HS-5 (cell line): Measurements from ENCODE around the gene CHI3L2.
"Not testable (repeated sequence)": the region's sequence is repeated elsewhere in the genome, so short reads cannot be mapped to it uniquely, and the experiment has no call there.

ENCODE experiments used
- DNase-seq: peaks from one replicate; pipeline ENCODE4 v3.0.0-alpha.2; 2012; ENCODE audit warnings: low read depth

Gene CHI3L2

GRCh38 chr1:111202707-111203623, 24.5 kb upstream of the CHI3L2 start:
- no peak for DNase-seq

GRCh38 chr1:111203681-111204200, 23.8 kb upstream of the CHI3L2 start:
- no peak for DNase-seq

GRCh38 chr1:111204201-111204982, 23.1 kb upstream of the CHI3L2 start:
- no peak for DNase-seq

- no peak for DNase-seq
Measured at GRCh38 chr1:111204983-111205713, 22.4 kb upstream of the CHI3L2 start.

- no peak for DNase-seq
Measured at GRCh38 chr1:111205714-111206050, 21.8 kb upstream of the CHI3L2 start.

- no peak for DNase-seq
Measured at GRCh38 chr1:111208921-111209320, 18.6 kb upstream of the CHI3L2 start.

GRCh38 chr1:111209622-111210021, 17.9 kb upstream of the CHI3L2 start:
- DNase-seq: no peak

- no peak for DNase-seq
Measured at GRCh38 chr1:111211921-111212320, 15.6 kb upstream of the CHI3L2 start.

- DNase-seq: no peak
Measured at GRCh38 chr1:111212634-111213335, 14.7 kb upstream of the CHI3L2 start.

- DNase-seq: no peak
Measured at GRCh38 chr1:111213412-111213811, 14.1 kb upstream of the CHI3L2 start.

- no peak for DNase-seq
Measured at GRCh38 chr1:111214074-111214801, 13.3 kb upstream of the CHI3L2 start.

- no peak for DNase-seq
Measured at GRCh38 chr1:111214884-111215283, 12.6 kb upstream of the CHI3L2 start.

- DNase-seq: not testable (repeated sequence)
Measured at GRCh38 chr1:111215285-111215684, 12.2 kb upstream of the CHI3L2 start.

- DNase-seq: no peak
Measured at GRCh38 chr1:111216751-111217150, 10.8 kb upstream of the CHI3L2 start.

- DNase-seq: no peak
Measured at GRCh38 chr1:111217183-111217910, 10.2 kb upstream of the CHI3L2 start.

GRCh38 chr1:111218701-111219556, 8.6 kb upstream of the CHI3L2 start:
- DNase-seq: no peak

GRCh38 chr1:111219557-111220286, 7.8 kb upstream of the CHI3L2 start:
- DNase-seq: no peak

GRCh38 chr1:111220302-111220890, 7.1 kb upstream of the CHI3L2 start:
- DNase-seq: no peak
